GM18508 (cell line): ENCODE measurements around the gene IMPDH1.
"Not testable (repeated sequence)": the region's sequence is repeated elsewhere in the genome, so short reads cannot be mapped to it uniquely, and the experiment has no call there.

Experiments
- ATAC-seq: cut with Tn5 transposase; IDR thresholded peaks from one replicate; pipeline ENCODE4 v1.9.1; 2021; ENCODE audit warnings: moderate number of reproducible peaks; ENCODE audit not compliant: insufficient read depth, unreplicated experiment

Gene IMPDH1

DNA sequence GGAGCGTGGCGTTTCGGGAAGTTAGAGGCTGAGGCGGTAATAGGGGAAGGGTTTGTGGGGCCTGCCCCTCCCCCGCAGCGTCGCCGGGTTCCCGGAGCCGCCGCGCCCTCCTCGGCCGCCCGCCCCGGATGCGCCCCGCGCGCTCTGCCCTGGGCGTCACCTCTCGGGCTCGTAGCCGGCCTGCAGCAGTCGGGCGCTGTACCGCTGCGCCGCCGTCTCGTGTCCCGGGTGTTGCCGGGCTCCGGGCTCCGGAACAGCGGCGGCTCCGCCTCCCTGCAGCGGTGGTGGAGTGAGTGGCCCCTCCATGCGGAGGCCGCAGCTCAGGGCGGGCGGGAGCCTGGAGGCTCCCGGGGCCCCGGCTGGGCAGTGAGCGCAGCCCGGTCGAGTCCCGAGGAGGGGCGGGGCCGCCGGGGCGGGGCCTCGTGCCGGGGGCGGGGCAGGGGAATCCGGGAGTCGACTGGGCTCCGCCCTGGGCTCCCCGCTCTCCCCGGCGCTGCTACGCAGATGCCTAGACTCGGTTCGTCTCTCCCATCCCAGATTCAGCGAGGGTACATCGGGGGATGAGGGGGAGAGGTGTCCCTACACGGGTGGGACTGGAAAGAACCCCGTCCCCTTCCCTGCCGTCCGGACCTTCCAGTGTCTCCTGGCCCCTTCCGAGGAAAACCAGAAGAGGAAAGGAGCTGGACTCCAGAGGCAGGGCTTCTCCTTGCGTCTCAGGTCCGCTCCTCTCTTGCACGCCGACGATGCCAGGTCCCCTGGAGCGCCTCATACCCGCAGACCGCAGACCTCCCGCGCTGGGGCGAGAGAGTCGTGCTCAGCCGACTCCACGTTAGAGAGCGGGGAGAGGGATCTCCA lies at the start of gene IMPDH1:
IMPDH1 (minus strand) TSS at position 387 of the 855 bp plus-strand sequence; CDS start at position 306, 81 bp downstream.
- ATAC-seq, result no peak

DNA sequence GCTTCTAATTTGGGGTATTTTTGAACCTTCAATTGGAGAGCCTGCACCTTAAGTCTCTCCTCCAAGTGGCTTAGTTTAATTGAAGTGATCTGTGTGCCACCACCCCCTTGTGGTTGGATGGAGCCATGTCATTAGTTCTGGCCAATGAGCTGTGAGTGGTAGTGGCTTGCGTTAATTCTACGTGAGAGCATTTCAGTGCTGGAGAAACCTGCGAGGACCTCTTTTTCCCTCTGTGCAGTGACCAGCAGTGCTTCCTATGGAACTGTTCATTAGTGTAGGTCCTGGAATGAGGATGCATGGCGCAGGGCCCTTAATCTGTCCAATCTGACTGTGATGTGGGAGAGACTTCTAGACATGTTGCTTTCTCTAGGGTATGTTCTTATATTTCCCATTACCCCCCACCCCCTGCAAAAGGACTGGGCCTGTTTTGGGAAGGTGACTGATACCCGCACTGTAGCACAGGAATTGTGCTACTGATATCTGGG lies 49.7 kb upstream of the IMPDH1 start:
- ATAC-seq, result peak; percentile 32

DNA sequence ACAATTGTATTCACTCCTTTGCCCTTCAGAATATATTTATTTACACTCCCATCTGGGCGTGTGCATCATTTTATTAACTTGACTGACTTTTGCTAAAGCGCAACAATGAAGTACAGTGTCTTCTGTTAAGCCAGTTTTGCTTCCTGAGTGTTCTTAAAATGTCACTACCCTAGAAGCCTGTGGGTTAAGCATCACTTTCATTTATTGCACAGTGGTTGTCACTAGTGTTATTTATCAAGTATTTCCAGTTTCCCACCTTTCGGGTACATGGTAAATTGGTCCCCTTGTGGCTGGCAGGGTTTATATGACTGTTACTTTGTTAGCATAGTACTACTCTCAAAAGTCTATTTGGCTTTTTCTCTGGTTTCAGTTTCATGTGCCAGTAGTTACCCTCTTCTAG lies 49.2 kb upstream of the IMPDH1 start:
- ATAC-seq, result peak; percentile 30

DNA sequence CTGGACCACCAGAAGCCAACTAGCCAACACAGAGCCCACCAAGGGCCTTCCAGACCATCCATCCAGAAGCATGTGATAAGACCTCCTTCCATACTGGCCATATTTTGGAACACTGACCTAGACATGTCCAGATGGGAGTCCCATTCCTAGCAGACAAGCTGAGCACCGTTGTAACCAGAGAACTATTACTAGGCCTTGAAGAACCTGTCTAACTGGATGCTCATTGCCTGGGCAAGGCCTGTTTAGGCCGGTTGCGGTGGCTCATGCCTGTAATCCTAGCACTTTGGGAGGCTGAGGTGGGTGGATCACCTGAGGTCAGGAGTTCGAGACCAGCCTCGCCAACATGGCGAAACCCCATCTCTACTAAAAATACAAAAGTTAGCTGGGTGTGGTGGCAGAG lies 47.6 kb upstream of the IMPDH1 start:
- not testable (repeated sequence) for ATAC-seq

DNA sequence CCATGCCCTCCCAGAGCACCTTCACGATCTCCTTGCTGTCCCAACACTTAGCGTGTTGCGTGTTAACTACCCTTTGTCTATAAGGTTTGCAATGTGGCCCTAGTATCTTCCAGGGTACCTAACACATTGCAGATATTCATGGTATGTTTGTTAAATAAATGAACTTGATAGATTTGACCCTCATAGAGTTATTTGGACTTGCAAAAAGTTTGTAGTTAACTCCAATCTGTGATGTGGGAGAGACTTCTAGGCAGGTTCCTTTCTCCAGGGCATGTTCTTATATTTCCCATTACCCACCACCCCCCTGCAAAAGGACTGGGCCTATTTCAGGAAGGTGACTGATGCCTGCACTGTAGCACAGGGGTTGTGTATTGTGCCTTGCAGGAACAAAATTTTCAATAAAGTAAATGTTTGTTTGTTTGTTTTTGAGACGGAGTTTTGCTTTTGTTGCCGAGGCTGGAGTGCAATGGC lies 46.5 kb upstream of the IMPDH1 start:
- ATAC-seq, result no peak

DNA sequence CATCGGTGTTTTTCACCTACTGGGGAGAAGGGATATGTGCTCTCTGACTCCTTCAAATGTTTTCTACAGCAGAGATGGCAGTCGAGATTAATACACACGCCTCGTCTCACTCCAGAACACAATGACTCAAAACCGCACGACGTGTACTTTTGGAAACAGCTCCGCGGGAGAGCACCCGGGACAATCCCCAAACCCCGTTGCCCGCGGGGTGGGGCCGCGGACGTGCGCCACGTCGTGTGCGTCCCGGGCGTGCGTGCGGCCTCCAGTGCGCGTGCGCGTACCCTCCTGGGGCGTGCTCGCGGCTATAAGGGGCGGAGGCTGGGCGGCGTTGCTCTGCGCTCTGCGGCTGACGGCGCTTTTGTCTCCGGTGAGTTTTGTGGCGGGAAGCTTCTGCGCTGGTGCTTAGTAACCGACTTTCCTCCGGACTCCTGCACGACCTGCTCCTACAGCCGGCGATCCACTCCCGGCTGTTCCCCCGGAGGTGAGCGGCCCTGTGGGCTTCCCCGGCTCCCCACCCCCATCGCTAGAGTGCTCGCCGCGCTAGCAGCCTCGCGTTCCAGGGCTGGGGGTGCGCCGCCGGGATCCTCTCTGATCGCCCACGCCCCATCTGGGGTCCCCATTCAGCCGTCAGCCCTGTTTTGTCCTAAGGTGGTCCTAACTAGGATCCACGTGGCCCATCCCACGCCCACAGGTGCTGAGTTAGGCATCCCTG lies 45.9 kb upstream of the IMPDH1 start, which contains the start of gene HILPDA:
HILPDA (plus strand) TSS at position 336 of the 712 bp plus-strand sequence. CDS start 1,391 bp downstream, outside the sequence.
- peak; percentile 43 for ATAC-seq

DNA sequence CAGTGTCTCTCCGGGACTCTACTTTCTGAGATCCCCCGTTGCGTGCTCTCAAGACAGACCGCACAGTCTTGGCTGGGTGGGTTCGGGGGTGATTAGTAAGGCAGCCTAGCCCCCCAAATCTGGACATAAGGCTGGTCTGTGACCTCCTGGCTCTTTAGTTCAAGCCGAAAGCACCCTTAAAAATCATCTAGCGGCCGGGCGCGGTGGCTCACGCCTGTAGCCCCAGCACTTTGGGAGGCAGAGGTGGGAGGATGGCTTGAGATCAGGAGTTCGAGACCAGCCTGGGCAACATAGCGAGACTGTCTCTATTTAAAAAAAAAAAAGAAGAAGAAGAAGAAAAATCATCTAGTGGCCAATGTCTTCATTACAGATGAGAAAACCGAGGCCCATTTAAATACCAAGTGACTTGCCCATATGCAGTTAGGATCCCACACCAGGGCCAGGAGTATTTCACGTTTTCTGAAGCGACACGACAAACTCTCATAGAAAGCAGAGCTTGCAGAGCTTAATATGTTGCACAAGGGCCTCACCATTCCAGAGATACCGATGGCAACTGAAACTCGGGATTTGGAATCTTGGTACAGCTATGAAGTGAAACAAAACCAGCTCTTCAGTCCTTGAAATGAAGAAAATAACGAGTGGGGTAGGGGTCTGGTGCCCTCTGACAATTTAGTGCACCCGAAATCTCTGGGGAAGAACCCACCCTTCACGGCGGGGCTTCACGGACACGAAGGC lies 45.2 kb upstream of the IMPDH1 start:
- ATAC-seq, result no peak

DNA sequence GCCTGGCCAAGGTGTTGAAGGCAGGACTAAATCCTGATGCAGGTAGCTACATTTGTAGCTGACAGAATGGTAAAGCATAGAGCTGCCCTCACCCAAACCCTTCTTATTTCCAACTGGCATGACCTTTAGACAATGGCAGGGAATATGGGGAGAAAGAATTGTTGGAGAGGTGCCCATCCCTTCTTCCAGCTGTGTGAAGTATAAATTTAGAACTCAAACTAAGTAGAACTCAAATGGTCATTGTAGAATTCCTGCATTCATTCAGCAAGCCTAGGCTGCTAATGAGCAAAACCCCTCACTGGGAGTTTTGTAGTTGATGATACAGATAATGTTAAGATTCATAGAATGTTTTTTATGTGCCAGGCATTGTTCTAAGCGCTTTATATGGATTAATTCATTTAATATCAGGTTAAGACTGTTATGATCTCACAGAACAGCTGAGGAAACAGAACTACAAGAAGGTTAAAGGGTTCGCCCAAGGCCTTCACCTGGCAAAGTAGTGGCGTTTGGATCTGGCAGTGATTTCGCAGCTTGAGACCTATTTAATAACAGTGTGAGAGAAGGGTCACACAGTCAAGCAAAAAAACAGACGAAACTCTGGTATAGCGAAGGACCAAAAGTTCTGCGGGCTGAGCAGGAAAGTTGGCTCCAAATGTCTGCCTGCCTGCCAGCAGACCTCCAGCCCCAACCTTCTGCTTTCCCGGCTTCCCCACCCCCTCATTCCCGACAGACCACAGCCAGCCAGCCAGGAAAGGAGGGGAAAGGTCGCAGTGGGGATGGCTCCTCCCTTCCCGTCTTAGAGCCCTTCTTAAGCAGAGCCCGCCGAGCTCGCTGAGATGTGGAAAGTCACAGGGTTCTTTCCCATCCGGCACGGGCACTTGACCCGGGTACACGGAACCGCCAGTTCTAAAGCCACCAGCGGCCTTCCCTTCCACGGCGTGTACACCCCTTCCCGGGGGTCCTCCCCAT lies 44.3 kb upstream of the IMPDH1 start:
- ATAC-seq, result no peak

DNA sequence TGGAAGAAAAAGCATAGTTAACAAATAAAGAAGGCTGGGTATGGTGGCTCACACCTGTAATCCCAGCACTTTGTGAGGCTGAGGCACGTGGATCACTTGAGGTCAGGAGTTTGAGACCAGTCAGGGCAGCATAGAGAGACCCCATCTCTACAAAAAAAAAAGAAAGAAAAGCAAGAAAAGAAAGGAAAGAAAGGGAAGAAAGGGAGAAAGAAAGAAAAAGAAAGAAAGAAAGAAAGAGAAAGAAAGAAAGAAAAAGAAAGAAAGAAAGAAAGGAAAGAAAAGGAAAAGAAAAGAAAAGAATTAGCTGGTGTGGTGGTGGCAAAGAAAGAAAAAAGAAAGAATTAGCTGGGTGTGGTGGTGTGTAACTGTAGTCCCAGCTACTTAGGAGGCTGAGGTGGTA lies 42.8 kb upstream of the IMPDH1 start:
- ATAC-seq, result no peak

DNA sequence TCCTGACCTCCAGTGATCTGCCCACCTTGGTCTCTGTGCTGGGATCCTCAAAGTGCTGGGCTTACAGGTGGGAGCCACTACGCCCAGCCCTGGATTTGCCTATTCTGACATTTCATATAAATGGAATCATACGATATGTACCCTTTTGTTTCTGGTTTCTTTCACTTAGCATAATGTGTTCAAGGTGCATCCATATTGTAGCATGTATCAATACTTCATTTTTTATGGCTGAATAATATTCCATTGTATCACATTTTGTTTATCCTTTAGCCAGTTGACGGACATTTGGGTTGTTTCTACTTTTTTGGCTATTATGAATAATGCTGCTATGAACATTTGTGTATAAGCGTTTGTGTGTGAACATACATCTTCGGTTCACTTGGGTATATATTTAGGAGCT lies 41.1 kb upstream of the IMPDH1 start:
- ATAC-seq, result no peak

DNA sequence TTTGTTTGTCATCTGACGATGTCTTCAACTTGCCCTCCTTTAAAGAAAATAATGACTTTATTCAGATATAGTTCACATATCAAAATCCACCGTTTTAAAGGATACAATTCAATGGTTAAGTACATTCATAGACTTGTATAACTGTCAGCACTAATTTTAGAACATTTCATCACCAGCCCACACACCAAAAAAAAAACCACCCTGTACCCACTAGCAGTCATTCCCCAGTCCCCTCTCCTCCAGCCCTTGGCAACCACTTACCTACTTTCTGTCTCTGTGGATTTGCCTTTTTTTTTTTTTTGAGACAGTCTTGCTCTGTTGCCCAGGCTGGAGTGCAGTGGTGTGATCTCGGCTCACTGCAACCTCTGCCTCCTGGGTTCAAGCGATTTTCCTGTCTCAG lies 40.6 kb upstream of the IMPDH1 start:
- ATAC-seq, result no peak

DNA sequence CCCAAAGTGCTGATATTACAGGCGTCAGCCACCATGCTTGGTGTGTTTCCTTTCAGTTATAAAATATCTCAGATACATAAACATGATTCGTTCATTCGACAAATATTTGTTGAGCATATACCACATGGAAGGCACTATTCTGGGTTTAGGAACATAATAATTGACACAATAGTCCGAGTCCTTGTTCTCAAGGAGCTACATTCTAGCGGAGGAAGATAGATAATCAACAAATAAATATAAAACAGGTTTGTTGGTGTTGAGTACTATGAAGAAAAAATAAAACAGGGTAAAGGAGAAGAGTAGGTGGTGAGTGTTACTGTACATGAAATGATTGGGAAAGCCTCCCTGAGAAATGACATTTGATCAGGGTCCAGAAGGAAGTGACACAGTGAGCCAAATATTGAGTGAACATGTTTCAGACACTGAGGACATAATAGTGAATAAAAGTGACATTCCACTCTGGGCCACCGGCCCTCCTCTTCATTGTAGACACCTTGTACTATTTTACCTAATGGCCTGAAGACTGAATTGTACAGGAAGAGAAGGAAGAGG lies 39.0 kb upstream of the IMPDH1 start:
- no peak for ATAC-seq

DNA sequence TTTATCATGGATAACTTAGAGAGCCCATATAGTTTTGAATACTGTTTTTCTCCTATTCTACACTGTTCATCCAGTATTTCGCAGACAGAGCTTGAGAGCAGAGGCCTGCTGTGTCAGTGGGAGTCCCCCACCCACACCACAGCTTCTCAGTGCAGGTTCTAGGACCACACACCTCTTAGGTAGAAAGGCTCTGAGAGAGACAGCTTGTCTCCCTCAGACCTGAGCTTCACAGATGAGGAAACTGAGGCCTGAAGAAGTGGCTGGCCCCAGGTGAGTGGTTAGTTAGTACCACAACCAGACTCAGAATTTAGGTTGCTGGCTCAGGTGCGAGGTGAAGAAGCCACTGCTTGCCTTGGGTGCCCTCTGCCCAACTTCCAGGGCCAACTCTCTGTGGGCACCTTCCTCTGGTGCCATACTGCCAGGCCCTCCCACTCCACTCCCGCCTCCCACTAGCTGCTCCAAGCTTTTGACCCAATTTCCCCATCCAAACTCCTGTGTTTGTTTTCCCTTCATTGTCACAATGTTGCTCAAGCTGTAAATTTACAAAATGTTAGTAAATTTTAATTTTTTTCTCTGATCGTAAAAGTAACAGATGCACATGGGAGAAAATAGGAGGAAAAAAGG lies 38.3 kb upstream of the IMPDH1 start:
- ATAC-seq, result no peak

DNA sequence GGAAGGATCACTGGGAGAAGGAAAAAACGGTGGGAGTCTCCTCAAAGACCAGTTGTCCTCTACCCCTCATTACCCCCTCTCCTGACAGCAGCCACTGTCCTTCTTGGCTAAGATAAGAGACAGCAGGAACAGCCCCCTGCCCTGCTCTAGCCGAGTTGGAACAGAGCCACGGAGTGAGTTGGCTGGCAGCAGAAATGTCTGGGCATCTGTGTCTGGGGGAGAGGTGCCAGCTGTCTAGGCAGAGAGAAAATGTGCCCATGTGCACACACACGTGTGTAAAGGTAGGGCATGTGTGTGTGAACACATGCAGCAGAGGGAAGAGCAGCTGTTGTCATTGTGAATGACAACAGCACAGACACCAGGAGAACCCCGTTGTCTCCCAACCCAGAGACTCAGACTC lies 36.5 kb upstream of the IMPDH1 start:
- no peak for ATAC-seq

DNA sequence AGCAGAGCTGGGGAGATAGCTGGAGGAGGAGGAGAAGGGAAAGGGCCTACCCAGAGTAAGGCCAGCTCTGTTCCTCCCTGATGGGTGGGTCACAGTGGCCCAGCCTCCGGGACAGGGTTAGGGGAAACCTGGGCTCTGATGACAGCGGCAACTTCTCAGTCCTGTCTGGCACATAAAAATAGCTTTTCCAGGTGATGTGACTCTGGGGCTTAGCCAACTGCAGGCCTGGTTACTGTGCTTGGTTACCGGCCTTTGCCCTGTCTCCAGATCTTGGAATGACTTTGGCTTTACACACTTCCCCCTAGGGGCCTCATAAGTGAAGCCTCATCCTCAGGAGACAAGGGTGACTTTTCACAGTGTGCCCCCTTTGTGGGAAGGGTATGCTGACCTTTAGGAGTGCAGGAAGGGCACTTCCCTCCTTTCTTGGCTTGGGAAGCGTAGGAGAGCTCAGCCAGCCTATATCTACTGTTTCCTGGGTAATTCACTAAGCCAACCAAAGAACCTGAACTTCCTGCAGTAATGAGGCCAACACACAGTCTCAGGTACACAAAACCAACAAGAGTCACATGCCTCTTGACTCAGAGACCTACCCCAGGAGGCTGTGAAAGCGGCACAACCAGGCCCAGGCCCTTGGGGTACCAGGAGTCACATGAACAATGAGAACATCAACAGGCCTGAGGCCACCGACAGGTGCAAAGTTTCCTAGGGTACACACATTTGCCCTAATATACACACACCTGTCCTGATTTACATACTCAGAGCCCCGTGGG lies 34.2 kb upstream of the IMPDH1 start:
- ATAC-seq, result no peak

DNA sequence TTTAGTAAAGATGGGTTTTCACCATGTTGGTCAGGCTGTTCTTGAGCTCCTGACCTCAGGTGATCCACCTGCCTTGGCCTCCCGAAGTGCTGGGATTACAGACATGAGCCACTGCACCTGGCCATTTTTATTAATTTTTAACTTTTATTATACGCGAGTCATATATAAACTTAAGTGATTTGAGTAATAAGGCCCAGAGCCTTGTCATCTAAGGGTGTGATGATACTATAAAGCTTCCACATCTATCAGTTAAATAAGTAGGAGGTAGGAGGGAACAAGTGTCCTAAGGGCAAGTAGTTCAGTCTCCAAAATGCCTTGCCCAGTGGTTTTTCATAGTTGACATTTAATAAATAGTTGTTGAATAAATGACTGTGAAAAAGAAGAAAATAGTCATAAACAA lies 32.6 kb upstream of the IMPDH1 start:
- ATAC-seq, result no peak

DNA sequence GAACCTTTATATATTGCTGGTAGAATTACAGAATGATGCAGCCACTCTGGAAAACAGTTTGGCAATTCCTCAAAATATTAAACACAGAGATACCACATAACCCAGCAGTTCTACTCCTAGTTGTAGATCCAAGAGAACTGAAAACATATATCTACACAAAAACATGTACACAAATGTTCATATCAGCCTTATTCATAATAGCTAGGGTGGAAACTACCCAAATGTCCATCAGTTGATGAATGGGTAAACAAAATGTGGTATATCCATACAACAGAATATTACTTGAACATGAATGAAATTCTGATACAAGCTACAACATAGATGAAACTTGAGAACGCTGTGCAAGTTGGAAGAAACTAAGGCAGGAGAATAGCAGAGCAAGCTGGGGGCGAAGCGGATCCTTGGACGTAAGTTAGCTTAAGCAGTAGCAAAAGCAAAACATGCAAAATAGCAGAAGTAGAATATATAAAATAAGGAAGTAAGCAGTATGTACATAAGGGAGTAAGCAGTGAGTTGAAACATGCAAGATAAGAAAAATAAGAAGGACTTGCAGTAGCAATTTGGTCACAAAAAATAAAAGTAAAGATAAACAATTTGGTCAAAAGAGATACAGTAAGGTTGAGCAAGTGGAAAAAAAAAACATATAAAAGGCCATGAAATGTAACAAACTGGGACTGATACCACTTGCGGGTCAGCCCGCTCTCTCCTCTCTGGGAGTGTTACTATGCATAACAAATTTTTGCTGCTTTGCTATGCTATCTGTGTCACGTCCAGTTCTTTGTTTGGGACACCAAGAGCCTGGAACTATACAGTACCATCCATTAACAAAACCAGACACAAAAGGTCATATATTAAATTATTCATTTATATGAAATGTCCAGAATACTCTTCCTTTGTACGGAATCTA lies 27.9 kb upstream of the IMPDH1 start:
- no peak for ATAC-seq
